GM18873 (cell line): ENCODE data around the gene THSD7B.

Experiments
- ATAC-seq: cut with Tn5 transposase; IDR thresholded peaks from one replicate; pipeline ENCODE4 v1.9.1; 2021; ENCODE audit warnings: mild to moderate bottlenecking, moderate library complexity, moderate number of reproducible peaks; ENCODE audit not compliant: unreplicated experiment, low FRiP score

The THSD7B gene

GRCh38 chr2:136809998-136810397 is 44.7 kb downstream of the THSD7B start:
- ATAC-seq: no peak

- ATAC-seq: no peak
Observed at GRCh38 chr2:136818839-136819238, 53.5 kb downstream of the THSD7B start.

GRCh38 chr2:136823291-136823690 is 57.9 kb downstream of the THSD7B start:
- ATAC-seq: no peak

- no peak for ATAC-seq
Observed at GRCh38 chr2:136828162-136828561, 62.8 kb downstream of the THSD7B start.

GRCh38 chr2:136828774-136829173 is 63.4 kb downstream of the THSD7B start:
- ATAC-seq: no peak

- no peak for ATAC-seq
Observed at GRCh38 chr2:136844546-136844945, 79.2 kb downstream of the THSD7B start.

GRCh38 chr2:136858656-136859055 is 93.3 kb downstream of the THSD7B start:
- no peak for ATAC-seq

- ATAC-seq: no peak
Observed at GRCh38 chr2:136860443-136860958, 95.2 kb downstream of the THSD7B start.

GRCh38 chr2:136863468-136863867 is 98.1 kb downstream of the THSD7B start:
- ATAC-seq: no peak

- ATAC-seq: no peak
Observed at GRCh38 chr2:136863874-136864273, 98.5 kb downstream of the THSD7B start.

- no peak for ATAC-seq
Observed at GRCh38 chr2:136871424-136871823, 106.1 kb downstream of the THSD7B start.

- no peak for ATAC-seq
Observed at GRCh38 chr2:136874258-136874657, 108.9 kb downstream of the THSD7B start.

GRCh38 chr2:136891100-136891499 is 125.8 kb downstream of the THSD7B start:
- no peak for ATAC-seq

GRCh38 chr2:136894007-136894634 is 128.8 kb downstream of the THSD7B start:
- no peak for ATAC-seq

- no peak for ATAC-seq
Observed at GRCh38 chr2:136901732-136902131, 136.4 kb downstream of the THSD7B start.

- ATAC-seq: no peak
Observed at GRCh38 chr2:136905779-136906178, 140.4 kb downstream of the THSD7B start.

GRCh38 chr2:136909777-136910176 is 144.4 kb downstream of the THSD7B start:
- no peak for ATAC-seq

- ATAC-seq: no peak
Observed at GRCh38 chr2:136916131-136916530, 150.8 kb downstream of the THSD7B start.

GRCh38 chr2:136917411-136917881 is 152.1 kb downstream of the THSD7B start:
- ATAC-seq: no peak

GRCh38 chr2:136919682-136920081 is 154.3 kb downstream of the THSD7B start:
- no peak for ATAC-seq

- no peak for ATAC-seq
Observed at GRCh38 chr2:136920652-136921333, 155.4 kb downstream of the THSD7B start.

- no peak for ATAC-seq
Observed at GRCh38 chr2:136927156-136927555, 161.8 kb downstream of the THSD7B start.
